Spleen (tissue), 11 donors: ENCODE results near the gene CHCHD6. TPM values are rescaled to one million over a fixed set of nuclear protein-coding genes. Genes with fewer than 3 reads are reported as not detected.

Source experiments
- DNase-seq: peaks from one replicate; pipeline ENCODE4 v3.0.0-alpha.2; 2020
- H3K27ac ChIP-seq, 8 donors: fragments of 200-600 bp; sonication (generic) in 7 of 8; 1 replicate in 4 of 8; 2 replicates in 4 of 8; pipeline versions ENCODE4 v1.5.0 to v1.8.0; 2016 to 2021; ENCODE audit warnings: inconsistent platforms in 4 of 8, mild to moderate bottlenecking in 4 of 8, moderate library complexity in 1 of 8
- H3K27me3 ChIP-seq, 7 donors: fragments of 200-600 bp; sonication (generic) in 6 of 7; replicated peaks in 1 of 7; 1 replicate in 4 of 7; 2 replicates in 3 of 7; pipeline versions ENCODE4 v1.5.0 to v1.8.0; 2016 to 2021; ENCODE audit warnings: inconsistent platforms in 3 of 7, mild to moderate bottlenecking in 1 of 7
- H3K36me3 ChIP-seq, 6 donors: fragments of 200-600 bp; sonication (generic) in 5 of 6; 1 replicate in 4 of 6; 2 replicates in 2 of 6; pipeline versions ENCODE4 v1.5.0 to v1.8.0; 2016 to 2021; ENCODE audit warnings: inconsistent platforms in 2 of 6
- H3K4me1 ChIP-seq, 6 donors: fragments of 200-600 bp; sonication (generic) in 5 of 6; 1 replicate in 3 of 6; 2 replicates in 3 of 6; pipeline versions ENCODE4 v1.5.0 to v1.8.0; 2016 to 2021; ENCODE audit warnings: inconsistent platforms in 3 of 6
- H3K4me3 ChIP-seq, 8 donors: fragments of 200-600 bp; sonication (generic) in 7 of 8; 1 replicate in 4 of 8; 2 replicates in 4 of 8; pipeline versions ENCODE4 v1.5.0 to v1.8.0; 2016 to 2021; ENCODE audit warnings: inconsistent platforms in 4 of 8, mild to moderate bottlenecking in 4 of 8, moderate library complexity in 2 of 8
- H3K9me3 ChIP-seq, 8 donors: fragments of 200-600 bp; sonication (generic) in 7 of 8; 1 replicate in 4 of 8; 2 replicates in 4 of 8; pipeline versions ENCODE4 v1.5.0 to v1.8.0; 2016 to 2021; ENCODE audit warnings: inconsistent platforms in 4 of 8
- CTCF ChIP-seq, 11 experiments: fragments of 200-600 bp in 7 of 11; fragments of 450-650 bp in 4 of 11; sonication (generic) in 4 of 11; IDR thresholded peaks in 8 of 11; conservative IDR thresholded peaks in 3 of 11; 1 replicate in 7 of 11; 2 replicates in 4 of 11; pipeline versions ENCODE4 v1.4.0 to v1.8.0; 2016 to 2021; ENCODE audit warnings: antibody characterized with exemption in 11 of 11, inconsistent platforms in 4 of 11, mild to moderate bottlenecking in 1 of 11
- POLR2A ChIP-seq, 3 donors: fragments of 450-650 bp; IDR thresholded peaks; one replicate each; pipeline ENCODE4 v1.5.1; 2017; ENCODE audit warnings: antibody characterized with exemption in 3 of 3, mild to moderate bottlenecking in 1 of 3
- POLR2AphosphoS5 ChIP-seq, 3 donors: sonication (generic); formaldehyde crosslinking; IDR thresholded peaks; one replicate each; pipeline ENCODE4 v1.5.1; 2017; ENCODE audit warnings: antibody characterized with exemption in 3 of 3
- WGBS, 5 donors: extraction: QIAGEN DNeasy Blood & Tissue Kit in 3 of 5; methylation state at CpG; one replicate each; pipeline versions ENCODE4 v1.1.5 to v1.1.7; 2013 to 2018; 5-methylcytosine and 5-hydroxymethylcytosine counted together
- intact Hi-C: fragments of 100-400 bp; cut with DNase I; formaldehyde crosslinking; loops from one replicate; pipeline ENCODE4 v1.15.0; 2023; ENCODE audit warnings: low total_unique reads
- polyA plus RNA-seq, 3 donors: library from polyadenylated mRNA; stranded (reverse); fragments of 200-250 nt; gene quantifications; one replicate each; pipeline ENCODE4 v1.2.1, GENCODE V29; 2013
- total RNA-seq, 7 donors: library from RNA; depleted of rRNA in 3 of 7; stranded (reverse); fragments of >200 nt in 3 of 7; fragmentation: NEBNext Ultra II Directional in 4 of 7; extraction: Animal tissue kit (Norgen Biotek cat#: 25700) in 4 of 7; gene quantifications; one replicate each; pipeline versions ENCODE4 v1.1.0 to v1.2.1, GENCODE V29; 2016 to 2021
- donor health status: healthy with polysubstance abuse.
- donor health status: DM: no; HTN: no; CAD: no; lungs with moderate emphysema.
- donor health status: DM: no; HTN: no; CAD: no.
- donor health status: Bipolar disorder and iron deficiency.
- donor health status: healthy.
- donor health status: DM: no; HTN: no; CAD: no.
- donor health status: DM: yes; HTN: yes; CAD: no.

Gene CHCHD6
- total and polyA plus RNA-seq, 10 donors: 6.3 to 39.1 (median 11.8) TPM

- H3K27ac ChIP-seq: peak overlapping the region in 3 of 8 donors; percentile 74 to 82 (median 82)
Measured at GRCh38 chr3:127003601-127004280, 299.7 kb downstream of the CHCHD6 start.

GRCh38 chr3:127004641-127005397, 300.8 kb downstream of the CHCHD6 start:
- H3K9me3 ChIP-seq: no peaks in the 10 kb centered on the region
- TF ChIP-seq CTCF (IDR thresholded peaks at IDR 0.05 in 8 of 11, conservative IDR thresholded peaks at IDR 0.05 in 3 of 11): no peak
- no peak for TF ChIP-seq POLR2A (IDR thresholded peaks at IDR 0.05)
- no peak for TF ChIP-seq POLR2AphosphoS5 (IDR thresholded peaks at IDR 0.05)
- peaks cover 0 to 14% (median 0%) of the 10 kb centered on the region in 6 donors for H3K36me3 ChIP-seq
- DNase-seq: no peak
- no peak overlapping the region for H3K27ac ChIP-seq
- intact Hi-C loops: no loop called here
- H3K4me3 ChIP-seq: no peak overlapping the region
- no peaks in the 10 kb centered on the region for H3K27me3 ChIP-seq
- WGBS, 5 donors: 91 to 94% (median 93%) methylated on average over 16 to 32 of the region's 32 CpGs
- peaks cover 3 to 41% (median 24%) of the 10 kb centered on the region in 6 donors for H3K4me1 ChIP-seq

More at GRCh38 chr3:127003601-127004280, 299.7 kb downstream of the CHCHD6 start:
- intact Hi-C loops: no loop called here
- peaks cover 3 to 50% (median 28%) of the 10 kb centered on the region in 6 donors for H3K4me1 ChIP-seq
- no peak for DNase-seq
- TF ChIP-seq POLR2AphosphoS5 (IDR thresholded peaks at IDR 0.05): no peak
- no peak for TF ChIP-seq CTCF (IDR thresholded peaks at IDR 0.05 in 8 of 11, conservative IDR thresholded peaks at IDR 0.05 in 3 of 11)
- TF ChIP-seq POLR2A (IDR thresholded peaks at IDR 0.05): no peak
- H3K36me3 ChIP-seq: peaks cover 0 to 14% (median 0%) of the 10 kb centered on the region in 6 donors
- no peaks in the 10 kb centered on the region for H3K9me3 ChIP-seq
- H3K27me3 ChIP-seq: no peaks in the 10 kb centered on the region
- 87 to 94% (median 89%) methylated on average over 4 to 7 of the region's 7 CpGs for WGBS, 5 donors
- no peak overlapping the region for H3K4me3 ChIP-seq

- Histone ChIP-seq H3K9me3 (no peaks in the 10 kb centered on the region), H3K4me1 (peaks cover 3 to 31% (median 21%) of the 10 kb centered on the region in 6 donors), H3K27me3 (no peaks in the 10 kb centered on the region), H3K36me3 (peaks cover 0 to 15% (median 0%) of the 10 kb centered on the region in 6 donors), H3K4me3 (no peak overlapping the region), H3K27ac (no peak overlapping the region)
- WGBS, 5 donors: 93 to 98% (median 96%) methylated on average over 15 to 17 of the region's 17 CpGs
- no peak for DNase-seq
- no peak for TF ChIP-seq POLR2AphosphoS5 (IDR thresholded peaks at IDR 0.05)
- no peak for TF ChIP-seq POLR2A (IDR thresholded peaks at IDR 0.05)
- no peak for TF ChIP-seq CTCF (IDR thresholded peaks at IDR 0.05 in 8 of 11, conservative IDR thresholded peaks at IDR 0.05 in 3 of 11)
- intact Hi-C loops: no loop called here
Measured at GRCh38 chr3:127005864-127006500, 301.9 kb downstream of the CHCHD6 start.
